NT2/D1 (cell line): ENCODE results near the gene PRRG1.
"Not testable (repeated sequence)": the region's sequence is repeated elsewhere in the genome, so short reads cannot be mapped to it uniquely, and the experiment has no call there.

ENCODE experiments used
- DNase-seq: peaks from one replicate; pipeline ENCODE4 v3.0.0-alpha.2; 2011; ENCODE audit warnings: low read depth, low spot score
- H3K27me3 ChIP-seq: 2 replicates; pipeline ENCODE4 v1.6.0; 2011; ENCODE audit warnings: mild to moderate bottlenecking; ENCODE audit not compliant: insufficient read length, insufficient read depth
- H3K36me3 ChIP-seq: 2 replicates; pipeline ENCODE4 v1.6.1; 2011; ENCODE audit warnings: mild to moderate bottlenecking, low read length, mixed read lengths; ENCODE audit not compliant: insufficient read depth, insufficient read length
- H3K4me1 ChIP-seq: 2 replicates; pipeline ENCODE4 v1.5.1; 2011; ENCODE audit not compliant: insufficient read depth, insufficient read length
- H3K4me3 ChIP-seq: 2 replicates; pipeline ENCODE4 v1.5.1; 2011; ENCODE audit warnings: low read depth; ENCODE audit not compliant: insufficient read length
- H3K9ac ChIP-seq: 2 replicates; pipeline ENCODE4 v1.6.0; 2011; ENCODE audit warnings: low read depth; ENCODE audit not compliant: insufficient read length
- H3K9me3 ChIP-seq: 2 replicates; pipeline ENCODE4 v1.5.1; 2011; ENCODE audit warnings: mild to moderate bottlenecking, low read length; ENCODE audit not compliant: insufficient read depth
- SUZ12 ChIP-seq: IDR thresholded peaks from 2 replicates; pipeline ENCODE4 v1.6.1; 2011; ENCODE audit not compliant: insufficient read length, insufficient read depth; ENCODE audit errors: extremely low read depth
- YY1 ChIP-seq: IDR thresholded peaks from 2 replicates; pipeline ENCODE4 v1.6.1; 2011; ENCODE audit not compliant: insufficient read length, insufficient read depth
- ZNF274 ChIP-seq: IDR thresholded peaks from 2 replicates; pipeline ENCODE4 v1.6.1; 2011; ENCODE audit warnings: mild to moderate bottlenecking, low read depth, low read length

Gene PRRG1

DNA sequence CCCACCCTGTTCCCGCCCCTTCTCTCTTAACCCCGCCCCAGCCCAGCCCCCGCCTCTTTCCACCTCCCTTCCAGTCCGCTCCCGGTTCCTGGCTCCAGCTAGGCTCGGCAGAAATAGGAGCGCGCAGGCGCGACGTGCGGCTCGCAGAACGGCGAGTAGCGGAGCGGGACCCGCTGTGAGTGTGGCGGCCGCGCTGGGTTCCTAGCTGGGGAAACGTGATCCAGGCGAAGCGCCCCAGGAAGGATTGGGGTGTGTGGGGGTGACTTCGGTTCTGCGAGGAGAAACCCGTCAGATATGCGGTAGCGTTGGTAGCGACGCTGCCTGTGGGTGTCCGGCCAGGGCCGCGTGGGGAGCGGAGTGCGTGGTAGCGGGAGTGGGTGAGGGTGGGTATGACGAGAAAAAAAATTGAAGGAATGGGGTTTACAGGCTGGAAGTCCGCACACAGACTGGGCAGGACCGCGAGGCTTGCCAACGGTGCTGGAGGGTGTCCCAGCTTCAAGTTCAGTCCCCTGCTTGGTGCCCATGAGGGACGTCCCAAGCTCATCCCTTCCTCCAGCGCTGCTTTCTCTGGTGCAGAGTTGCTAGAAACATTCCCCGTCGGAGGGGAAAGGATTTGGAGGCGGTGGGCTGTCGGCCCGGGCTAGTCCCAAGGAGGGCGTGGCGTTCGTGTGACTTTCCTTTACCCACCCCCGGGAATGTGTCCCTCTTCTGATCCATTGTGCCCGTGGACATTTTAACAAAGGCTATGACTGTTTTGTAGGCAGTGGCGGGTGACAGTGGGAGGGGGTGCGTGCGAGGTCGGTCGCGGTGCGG, at the start of gene PRRG1:
PRRG1 (plus strand) TSS at position 144 of the 813 bp plus-strand sequence. CDS start 56,886 bp downstream, outside the sequence.
- no peaks in the 10 kb centered on the region for H3K36me3 ChIP-seq
- no peaks in the 10 kb centered on the region for H3K4me1 ChIP-seq
- peak within 1 kb of the TSS; percentile 85 for H3K9ac ChIP-seq
- peak; percentile 74 for DNase-seq
- H3K4me3 ChIP-seq, result peak within 1 kb of the TSS; percentile 82
- no peaks in the 10 kb centered on the region for H3K9me3 ChIP-seq
- H3K27me3 ChIP-seq, result peaks cover 11% of the 10 kb centered on the region
- TF ChIP-seq ZNF274, result no peak
- no peak for TF ChIP-seq YY1
- no peak for TF ChIP-seq SUZ12

DNA sequence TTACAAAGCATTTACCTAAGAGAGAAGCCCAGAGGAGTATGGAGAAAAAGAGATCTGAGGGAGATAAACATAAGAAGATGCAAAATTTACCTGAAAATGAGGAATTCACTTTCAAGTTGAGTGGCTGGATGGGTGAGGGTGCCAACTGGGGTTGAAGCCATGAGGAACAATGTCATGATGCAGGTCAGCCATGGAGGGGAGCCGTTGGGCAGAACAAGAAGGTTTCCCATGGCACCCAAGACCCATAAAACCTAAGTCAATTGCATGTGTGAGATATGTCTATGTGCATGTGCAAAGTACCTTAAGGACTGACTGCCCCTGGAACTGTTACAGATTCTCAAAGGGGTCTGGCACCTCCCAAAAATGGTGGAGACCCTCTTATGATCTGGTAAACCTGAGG, 46.6 kb upstream of the PRRG1 start:
- no peaks in the 10 kb centered on the region for H3K36me3 ChIP-seq
- H3K4me1 ChIP-seq, result no peaks in the 10 kb centered on the region
- TF ChIP-seq YY1 (no peak), ZNF274 (no peak), SUZ12 (no peak)
- H3K4me3 ChIP-seq, result no peak overlapping the region
- H3K9ac ChIP-seq, result no peak overlapping the region
- DNase-seq, result no peak
- H3K27me3 ChIP-seq, result no peaks in the 10 kb centered on the region
- H3K9me3 ChIP-seq, result no peaks in the 10 kb centered on the region

DNA sequence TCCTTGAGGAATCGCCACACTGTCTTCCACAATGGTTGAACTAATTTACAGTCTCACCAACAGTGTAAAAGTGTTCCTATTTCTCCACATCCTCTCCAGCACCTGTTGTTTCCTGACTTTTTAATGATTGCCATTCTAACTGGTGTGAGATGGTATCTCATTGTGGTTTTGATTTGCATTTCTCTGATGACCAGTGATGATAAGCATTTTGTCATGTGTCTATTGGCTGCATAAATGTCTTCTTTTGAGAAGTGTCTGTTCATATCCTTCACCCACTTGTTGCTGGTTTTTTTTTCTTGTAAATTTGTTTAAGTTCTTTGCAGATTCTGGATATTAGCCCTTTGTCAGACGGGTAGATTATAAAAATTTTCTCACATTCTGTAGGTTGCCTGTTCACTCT, 43.9 kb upstream of the PRRG1 start:
- not testable (repeated sequence) for H3K4me3 ChIP-seq, DNase-seq, H3K9me3 ChIP-seq, H3K4me1 ChIP-seq, H3K27me3 ChIP-seq, H3K36me3 ChIP-seq, H3K9ac ChIP-seq

DNA sequence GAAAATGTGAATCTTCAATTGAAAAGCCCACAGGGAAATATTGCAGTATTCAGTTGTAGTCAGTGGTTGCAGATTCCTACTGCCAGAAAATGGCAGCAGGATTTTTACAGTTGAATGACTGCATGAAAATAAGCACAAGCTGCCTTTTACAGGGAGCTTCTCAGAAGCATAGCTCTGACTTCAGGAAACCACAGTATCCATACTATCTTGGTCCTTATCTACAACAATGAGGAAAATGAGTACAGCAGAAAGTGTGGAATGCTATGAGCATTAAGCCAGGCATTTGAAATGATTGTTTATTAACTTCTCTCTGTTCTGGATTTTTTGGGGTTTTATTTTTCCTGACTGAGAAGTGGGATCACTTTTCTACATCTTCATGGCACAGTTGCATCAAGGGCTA, 34.6 kb upstream of the PRRG1 start:
- no peaks in the 10 kb centered on the region for H3K36me3 ChIP-seq
- no peaks in the 10 kb centered on the region for H3K4me1 ChIP-seq
- H3K9ac ChIP-seq, result no peak overlapping the region
- no peak overlapping the region for H3K4me3 ChIP-seq
- DNase-seq, result no peak
- H3K27me3 ChIP-seq, result no peaks in the 10 kb centered on the region
- TF ChIP-seq YY1, result no peak
- TF ChIP-seq ZNF274, result no peak
- no peak for TF ChIP-seq SUZ12
- no peaks in the 10 kb centered on the region for H3K9me3 ChIP-seq

DNA sequence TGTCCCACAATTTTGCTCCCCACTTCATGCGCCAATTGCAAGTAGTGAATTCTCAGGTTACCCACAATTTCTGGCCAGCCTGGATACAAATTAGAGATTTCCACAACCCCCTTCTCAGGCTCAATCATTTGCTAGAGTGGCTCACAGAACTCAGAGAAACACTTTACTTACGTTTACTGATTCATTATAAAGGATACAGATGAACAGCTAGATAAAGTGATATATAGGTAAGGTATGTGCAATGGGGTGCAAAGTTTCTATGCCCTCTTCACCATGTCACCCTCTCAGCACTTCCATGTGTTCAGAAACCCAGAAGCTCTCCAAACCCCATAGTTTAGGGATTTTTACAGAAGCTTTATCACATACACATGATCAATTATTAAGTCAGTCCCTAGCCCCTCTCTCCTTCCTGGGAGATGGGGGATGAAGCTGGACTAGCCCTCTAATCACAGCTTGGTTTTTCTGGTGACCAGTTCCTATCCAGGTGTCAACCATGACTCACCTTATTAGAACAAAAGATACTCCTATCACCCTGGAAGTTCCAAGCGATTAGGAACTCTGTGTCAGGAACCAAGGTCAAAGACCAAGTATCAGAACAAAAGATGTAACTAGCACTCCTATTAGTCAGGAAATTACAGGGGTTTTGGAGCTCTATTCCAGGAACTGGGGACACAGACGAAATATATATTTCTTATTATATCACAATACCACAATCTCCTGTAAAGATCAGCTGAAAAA, 33.5 kb upstream of the PRRG1 start:
- TF ChIP-seq YY1 (no peak), ZNF274 (no peak), SUZ12 (no peak)
- DNase-seq, result no peak

DNA sequence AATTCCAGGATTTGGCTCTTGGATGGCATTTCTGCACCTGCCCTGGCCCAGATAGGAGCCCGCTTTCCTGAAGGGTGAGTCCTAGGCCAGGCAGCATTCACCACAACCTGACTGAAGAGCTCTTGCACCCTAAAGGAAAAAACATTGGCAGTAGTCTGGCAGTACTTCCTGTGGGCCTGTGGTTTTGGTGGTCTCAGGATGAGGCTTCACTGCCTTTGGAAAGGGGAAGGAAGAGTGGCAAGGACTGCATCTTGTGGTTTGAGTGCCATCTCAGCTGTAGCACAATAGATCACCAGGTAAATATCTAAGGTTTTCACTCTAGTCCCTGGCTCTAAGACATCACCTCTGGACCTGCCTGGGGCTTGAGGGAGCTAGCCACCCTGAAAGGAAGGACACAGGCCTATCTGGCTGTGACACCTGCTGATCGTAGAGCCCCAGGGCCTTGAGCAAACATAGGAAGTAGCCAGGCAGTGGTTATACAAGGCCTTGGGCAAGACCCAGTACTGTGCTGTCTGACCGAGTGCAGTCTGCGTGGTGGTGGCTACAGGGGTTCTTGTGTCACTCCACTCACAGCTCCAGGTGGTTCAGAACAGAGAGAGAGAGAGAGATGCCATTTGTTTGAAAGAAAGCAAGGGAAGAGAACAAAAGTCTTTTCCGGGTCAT, 28.5 kb upstream of the PRRG1 start:
- Histone ChIP-seq H3K9me3 (no peaks in the 10 kb centered on the region), H3K4me3 (no peak overlapping the region), H3K9ac (no peak overlapping the region), H3K27me3 (no peaks in the 10 kb centered on the region), H3K36me3 (no peaks in the 10 kb centered on the region), H3K4me1 (no peaks in the 10 kb centered on the region)
- no peak for TF ChIP-seq SUZ12
- TF ChIP-seq ZNF274, result no peak
- no peak for TF ChIP-seq YY1
- DNase-seq, result no peak

More for the DNA sequence above, 33.5 kb upstream of the PRRG1 start:
- H3K27me3 ChIP-seq, result no peaks in the 10 kb centered on the region
- no peak overlapping the region for H3K9ac ChIP-seq
- H3K36me3 ChIP-seq, result no peaks in the 10 kb centered on the region
- no peaks in the 10 kb centered on the region for H3K4me1 ChIP-seq
- no peak overlapping the region for H3K4me3 ChIP-seq
- no peaks in the 10 kb centered on the region for H3K9me3 ChIP-seq

DNA sequence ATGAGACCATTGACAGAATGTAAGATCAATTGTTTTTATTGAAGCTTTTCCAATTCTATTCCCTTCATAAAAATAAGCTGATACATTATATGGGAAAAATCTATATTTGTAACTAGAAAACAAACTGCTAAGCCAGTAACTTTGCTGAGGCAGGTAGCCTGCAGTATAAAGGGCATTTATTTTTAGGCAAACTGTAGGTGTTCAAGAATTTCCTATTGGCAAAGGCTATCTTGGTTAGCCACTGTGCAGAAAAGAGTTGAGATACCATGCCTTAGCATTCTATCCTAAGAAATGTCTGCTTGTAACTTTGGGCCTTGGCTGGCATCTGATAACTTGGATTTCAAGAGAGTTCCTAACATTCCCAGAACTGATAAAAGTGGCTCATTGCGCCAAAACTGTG, 18.5 kb upstream of the PRRG1 start:
- H3K9ac ChIP-seq, result no peak overlapping the region
- TF ChIP-seq ZNF274 (no peak), SUZ12 (no peak), YY1 (no peak)
- H3K9me3 ChIP-seq, result no peaks in the 10 kb centered on the region
- no peaks in the 10 kb centered on the region for H3K27me3 ChIP-seq
- H3K36me3 ChIP-seq, result no peaks in the 10 kb centered on the region
- DNase-seq, result no peak
- H3K4me3 ChIP-seq, result no peak overlapping the region
- no peaks in the 10 kb centered on the region for H3K4me1 ChIP-seq
